ENCODE measurements around the gene MEI1.
"Not testable (repeated sequence)": the region's sequence is repeated elsewhere in the genome, so short reads cannot be mapped to it uniquely, and the experiment has no call there.

The MEI1 gene

GRCh38 chr22:41713004-41713403 lies 13.7 kb downstream of the MEI1 start:
- no peak overlapping the region for H3K4me3 ChIP-seq (ENCODE audit: low read depth, low read length)
- no peak for TF ChIP-seq CTCF (conservative IDR thresholded peaks at IDR 0.05; ENCODE audit: low read depth, low read length)
- DNase-seq (ENCODE audit: low read depth), result no peak

GRCh38 chr22:41722496-41722895 lies 23.2 kb downstream of the MEI1 start:
- no peak for TF ChIP-seq CTCF (conservative IDR thresholded peaks at IDR 0.05; ENCODE audit: low read depth, low read length)
- no peak overlapping the region for H3K4me3 ChIP-seq (ENCODE audit: low read depth, low read length)
- no peak for DNase-seq (ENCODE audit: low read depth)

GRCh38 chr22:41725510-41726110 lies 26.3 kb downstream of the MEI1 start:
- no peak overlapping the region for H3K4me3 ChIP-seq (ENCODE audit: low read depth, low read length)
- DNase-seq (ENCODE audit: low read depth), result no peak
- TF ChIP-seq CTCF (conservative IDR thresholded peaks at IDR 0.05; ENCODE audit: low read depth, low read length), result no peak

GRCh38 chr22:41731609-41732008 lies 32.3 kb downstream of the MEI1 start:
- no peak for TF ChIP-seq CTCF (conservative IDR thresholded peaks at IDR 0.05; ENCODE audit: low read depth, low read length)
- no peak for DNase-seq (ENCODE audit: low read depth)

GRCh38 chr22:41732096-41732772 lies 32.9 kb downstream of the MEI1 start:
- no peak for TF ChIP-seq CTCF (conservative IDR thresholded peaks at IDR 0.05; ENCODE audit: low read depth, low read length)
- no peak for DNase-seq (ENCODE audit: low read depth)
- no peak overlapping the region for H3K4me3 ChIP-seq (ENCODE audit: low read depth, low read length)

More at GRCh38 chr22:41731609-41732008, 32.3 kb downstream of the MEI1 start:
- no peak overlapping the region for H3K4me3 ChIP-seq (ENCODE audit: low read depth, low read length)

- H3K4me3 ChIP-seq (ENCODE audit: low read depth, low read length), result not testable (repeated sequence)
Measured at GRCh38 chr22:41733241-41733640, 33.9 kb downstream of the MEI1 start.

GRCh38 chr22:41739576-41739975 lies 40.3 kb downstream of the MEI1 start:
- H3K4me3 ChIP-seq (ENCODE audit: low read depth, low read length), result no peak overlapping the region
- TF ChIP-seq CTCF (conservative IDR thresholded peaks at IDR 0.05; ENCODE audit: low read depth, low read length), result no peak
- DNase-seq (ENCODE audit: low read depth), result no peak

More at GRCh38 chr22:41733241-41733640, 33.9 kb downstream of the MEI1 start:
- not testable (repeated sequence) for DNase-seq (ENCODE audit: low read depth)
